ENCODE measurements around the gene HSPA1A.

DNA sequence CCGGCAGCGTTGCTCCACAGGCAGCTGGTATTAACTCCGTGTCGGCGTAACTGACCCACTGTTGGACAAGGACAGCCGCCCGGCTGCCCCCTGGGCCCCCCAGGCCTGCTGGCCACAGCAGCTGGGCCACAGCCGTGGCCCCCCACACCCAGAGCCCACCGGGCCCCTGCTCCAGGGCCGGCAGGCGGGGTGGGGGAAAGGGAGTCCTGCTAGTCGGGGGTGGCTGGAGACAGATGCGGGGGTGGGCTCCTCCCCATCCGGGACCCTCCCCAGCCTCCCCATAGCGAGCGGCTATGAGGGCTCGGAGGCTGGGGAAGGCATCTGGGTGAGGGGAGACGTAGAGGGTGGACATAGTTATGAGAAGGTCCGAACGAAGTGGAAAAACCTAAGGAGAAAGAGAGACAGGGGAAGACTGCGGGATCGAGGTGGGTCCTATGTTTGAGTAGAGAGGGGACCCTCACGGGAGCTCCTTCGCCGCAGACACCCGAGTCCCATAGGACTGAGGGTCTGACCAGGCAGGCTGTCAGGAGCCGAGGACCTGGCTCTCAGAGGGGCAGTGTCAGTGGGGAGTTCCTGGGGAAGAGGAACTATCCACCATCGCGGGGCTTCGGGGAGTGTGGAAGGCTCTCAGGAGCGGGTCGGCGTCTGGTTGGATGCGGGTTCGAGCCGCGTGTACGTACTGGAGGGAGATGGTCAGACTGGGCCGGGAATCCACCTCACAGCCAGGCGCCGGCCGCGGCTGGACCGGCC lies 20.3 kb upstream of the HSPA1A start:
- TF ChIP-seq, protein P1, sequence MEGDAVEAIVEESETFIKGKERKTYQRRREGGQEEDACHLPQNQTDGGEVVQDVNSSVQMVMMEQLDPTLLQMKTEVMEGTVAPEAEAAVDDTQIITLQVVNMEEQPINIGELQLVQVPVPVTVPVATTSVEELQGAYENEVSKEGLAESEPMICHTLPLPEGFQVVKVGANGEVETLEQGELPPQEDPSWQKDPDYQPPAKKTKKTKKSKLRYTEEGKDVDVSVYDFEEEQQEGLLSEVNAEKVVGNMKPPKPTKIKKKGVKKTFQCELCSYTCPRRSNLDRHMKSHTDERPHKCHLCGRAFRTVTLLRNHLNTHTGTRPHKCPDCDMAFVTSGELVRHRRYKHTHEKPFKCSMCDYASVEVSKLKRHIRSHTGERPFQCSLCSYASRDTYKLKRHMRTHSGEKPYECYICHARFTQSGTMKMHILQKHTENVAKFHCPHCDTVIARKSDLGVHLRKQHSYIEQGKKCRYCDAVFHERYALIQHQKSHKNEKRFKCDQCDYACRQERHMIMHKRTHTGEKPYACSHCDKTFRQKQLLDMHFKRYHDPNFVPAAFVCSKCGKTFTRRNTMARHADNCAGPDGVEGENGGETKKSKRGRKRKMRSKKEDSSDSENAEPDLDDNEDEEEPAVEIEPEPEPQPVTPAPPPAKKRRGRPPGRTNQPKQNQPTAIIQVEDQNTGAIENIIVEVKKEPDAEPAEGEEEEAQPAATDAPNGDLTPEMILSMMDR (IDR thresholded peaks at IDR 0.05) = no peak
- TF ChIP-seq POLR2A (IDR thresholded peaks at IDR 0.05) (peak in 1 of 4 donors; percentile 27), POLR2AphosphoS5 (IDR thresholded peaks at IDR 0.05) (no peak)
